SIG-M5 treated with dmso at 0.1 percent for 504 hours (cell line): Measurements from ENCODE around the gene TMEM183A.
A peak's percentile ranks its signal among the peaks of the same experiment; 100 is the strongest.

Experiments used
- DNase-seq: peaks from one replicate; lab custom pipeline; 2025; ENCODE audit not compliant: unreplicated experiment; lab: John Stamatoyannopoulos, UW

TMEM183A gene

DNA sequence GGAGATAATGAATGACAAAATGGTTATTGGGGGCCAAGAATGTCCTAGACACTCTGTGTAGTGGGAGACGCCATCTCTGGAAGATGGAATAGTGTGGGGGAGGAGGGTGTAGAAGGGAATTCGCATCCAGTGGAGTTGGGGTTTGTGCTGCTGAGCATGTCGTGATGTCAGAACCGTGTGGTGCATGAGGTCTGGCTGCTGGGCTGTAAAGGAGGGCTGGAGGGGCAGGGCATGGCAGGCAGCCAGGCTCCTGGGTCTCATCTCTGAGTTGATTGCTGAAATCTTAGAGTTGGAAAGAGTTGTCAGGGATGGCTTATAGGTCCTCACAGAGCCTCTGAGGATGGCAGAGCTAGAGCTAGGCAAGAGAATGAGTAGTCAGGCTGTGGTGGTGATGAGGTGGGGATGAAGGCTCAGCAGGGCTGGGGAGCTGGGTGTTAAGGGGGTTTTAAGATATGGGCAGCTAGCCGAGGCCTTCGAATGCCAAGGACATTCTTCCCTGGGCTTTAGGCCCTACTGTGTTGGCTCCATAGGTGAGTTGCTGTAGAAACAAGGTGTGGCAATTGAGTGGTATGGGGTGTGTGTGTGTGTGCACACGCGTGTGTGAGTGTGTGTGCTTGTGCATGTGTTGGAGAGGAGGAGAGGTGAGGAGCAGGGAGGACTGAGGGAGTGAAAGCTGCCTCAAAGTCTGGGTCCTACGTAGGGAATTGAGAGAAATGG lies 21.1 kb downstream of the TMEM183A start:
- no peak for DNase-seq

- no peak for DNase-seq
These were observed 21.8 kb downstream of the TMEM183A start for GRCh38 chr1:203028784-203029553.

GRCh38 chr1:203031467-203031866 lies 24.3 kb downstream of the TMEM183A start:
- no peak for DNase-seq

DNA sequence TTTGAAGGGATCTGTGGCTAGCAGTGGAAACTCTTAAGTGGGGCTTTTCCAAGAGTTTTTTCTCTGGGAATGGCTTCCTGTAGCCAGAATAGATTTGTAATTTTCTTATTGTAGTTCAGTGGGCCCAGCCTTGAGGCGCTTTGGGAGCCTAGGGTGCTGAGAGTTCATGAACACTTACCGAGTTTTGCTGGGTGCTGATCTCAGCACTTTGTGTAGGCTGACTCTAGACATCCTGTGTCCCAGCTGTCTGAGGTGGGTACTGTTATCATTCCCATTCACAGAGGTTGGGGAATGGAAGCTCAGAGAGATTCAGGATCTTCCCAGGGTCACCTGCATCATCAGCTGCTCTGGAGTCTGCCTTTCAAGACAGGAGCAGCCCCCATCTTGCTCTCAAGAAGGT lies 26.1 kb downstream of the TMEM183A start:
- DNase-seq, result no peak

GRCh38 chr1:203033917-203034316 lies 26.7 kb downstream of the TMEM183A start:
- no peak for DNase-seq

DNA sequence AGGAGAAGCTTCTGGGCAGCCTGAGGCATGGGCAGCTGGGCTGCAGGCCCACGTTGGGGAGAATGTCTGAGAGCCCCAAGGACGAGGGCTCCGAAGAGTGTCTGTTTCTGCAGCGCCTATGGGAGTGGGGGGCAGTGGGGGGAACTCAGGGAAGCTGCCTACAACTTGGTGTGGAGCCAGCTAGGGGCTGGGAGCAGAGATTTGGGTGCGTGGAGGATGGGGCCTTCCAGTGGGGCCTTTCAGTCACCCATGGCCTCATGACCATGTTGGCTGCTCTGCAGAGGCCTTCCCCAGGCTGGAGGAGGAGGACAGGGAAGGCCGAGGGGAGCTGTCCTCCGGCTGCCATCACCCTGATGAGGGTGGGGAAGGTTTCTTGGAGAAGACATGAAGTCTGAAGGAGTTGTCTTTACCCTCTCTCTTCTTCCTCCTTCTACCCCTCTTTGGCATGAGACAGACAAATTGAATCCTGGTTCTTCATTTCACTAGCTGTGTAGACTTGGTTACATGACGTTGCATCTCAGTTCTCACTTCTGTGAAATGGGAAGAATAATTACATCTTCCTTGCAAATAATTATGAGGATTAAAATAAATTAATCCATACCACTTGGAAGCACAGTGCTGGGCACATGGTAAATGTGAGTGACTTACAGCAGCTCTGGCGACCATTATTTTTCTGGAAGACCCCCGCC lies 27.4 kb downstream of the TMEM183A start:
- no peak for DNase-seq

GRCh38 chr1:203035111-203036000 lies 28.2 kb downstream of the TMEM183A start:
- no peak for DNase-seq

GRCh38 chr1:203036135-203036534 lies 29.0 kb downstream of the TMEM183A start:
- no peak for DNase-seq

DNA sequence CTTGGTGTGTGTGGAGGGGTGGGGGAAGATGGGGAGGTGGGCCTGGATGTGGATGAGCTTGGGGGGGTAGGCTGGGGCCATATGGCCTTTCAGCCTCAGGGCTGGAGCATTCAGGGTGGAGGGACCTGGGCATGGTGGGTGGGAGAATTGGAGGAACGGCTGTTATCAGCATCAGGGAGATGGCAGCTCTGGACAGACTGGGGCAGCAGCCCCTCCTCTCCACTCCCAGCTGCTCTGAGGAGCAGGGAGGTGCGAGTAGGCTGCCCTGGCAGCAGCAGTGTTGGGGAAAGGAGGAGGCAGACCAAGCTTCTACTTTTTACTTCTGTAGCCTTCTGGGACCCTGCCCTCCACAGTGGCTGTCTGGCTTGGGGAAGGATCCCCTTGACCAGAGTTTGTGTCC lies 29.4 kb downstream of the TMEM183A start:
- DNase-seq, result no peak

DNA sequence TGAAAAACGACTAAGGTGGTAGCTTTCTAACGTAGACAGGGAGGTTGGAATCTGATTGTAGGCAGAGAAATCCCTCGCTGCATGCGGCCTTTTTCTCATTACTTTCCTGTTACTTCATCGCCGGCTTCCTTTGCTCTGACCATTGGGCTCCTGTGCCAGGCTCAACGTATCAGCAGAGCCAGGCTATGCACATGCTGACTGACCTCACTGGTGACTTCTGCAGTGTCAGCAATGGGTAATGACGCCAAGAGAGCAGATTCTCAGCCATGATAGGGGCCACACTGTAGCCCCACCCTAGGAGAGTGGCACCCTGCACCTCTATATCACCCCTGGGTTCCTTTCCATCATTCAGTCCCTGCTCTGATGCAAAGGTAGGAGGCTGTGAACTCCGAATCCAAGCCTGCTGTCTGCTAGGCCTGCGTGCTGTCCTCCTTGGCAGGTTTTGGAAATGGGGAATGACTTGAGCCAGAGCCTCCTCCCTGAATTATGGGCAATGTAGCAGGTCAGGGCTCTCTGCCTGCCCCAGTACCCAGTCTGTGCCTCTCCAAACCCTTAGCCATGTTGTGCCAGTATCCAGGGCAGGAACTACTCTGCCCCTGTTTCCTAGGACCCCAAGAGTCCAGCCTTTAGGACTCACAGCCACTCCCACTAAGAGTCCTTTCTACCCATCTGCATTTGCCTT lies 30.5 kb downstream of the TMEM183A start:
- DNase-seq, result no peak

- peak; percentile 35 for DNase-seq
These were observed 31.1 kb downstream of the TMEM183A start for GRCh38 chr1:203038217-203038741.

DNA sequence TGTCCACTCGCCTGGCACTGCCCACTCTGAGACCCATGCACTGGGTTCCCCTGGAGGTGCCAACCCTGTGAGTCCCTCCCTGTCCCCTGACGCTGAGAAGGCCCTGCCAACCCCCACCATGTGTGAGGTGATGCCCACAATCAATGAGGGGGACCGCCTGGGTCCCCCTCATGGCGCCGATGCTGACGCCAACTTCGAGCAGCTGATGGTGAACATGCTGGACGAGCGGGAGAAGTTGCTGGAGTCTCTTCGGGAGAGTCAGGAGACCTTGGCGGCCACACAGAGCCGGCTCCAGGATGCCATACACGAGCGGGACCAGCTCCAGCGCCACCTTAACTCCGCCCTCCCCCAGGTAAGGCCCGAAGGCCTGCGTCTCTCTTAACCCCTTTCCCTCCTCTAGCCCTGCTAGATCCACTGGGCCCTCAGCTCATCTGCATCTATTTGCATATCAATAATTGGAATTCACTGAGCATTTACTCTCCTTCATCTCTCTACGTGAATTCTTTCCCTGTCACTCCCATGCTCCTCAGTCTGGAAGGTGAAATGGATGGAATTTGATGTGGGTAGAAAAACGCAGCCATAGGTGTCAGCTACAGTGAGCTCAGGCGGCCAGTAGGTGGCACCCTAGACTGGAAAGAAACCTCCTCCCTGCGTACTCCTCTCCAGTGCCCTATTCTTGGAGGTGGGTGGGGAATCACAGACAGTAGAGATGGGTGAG lies 31.9 kb downstream of the TMEM183A start:
- DNase-seq, result peak; percentile 87

DNA sequence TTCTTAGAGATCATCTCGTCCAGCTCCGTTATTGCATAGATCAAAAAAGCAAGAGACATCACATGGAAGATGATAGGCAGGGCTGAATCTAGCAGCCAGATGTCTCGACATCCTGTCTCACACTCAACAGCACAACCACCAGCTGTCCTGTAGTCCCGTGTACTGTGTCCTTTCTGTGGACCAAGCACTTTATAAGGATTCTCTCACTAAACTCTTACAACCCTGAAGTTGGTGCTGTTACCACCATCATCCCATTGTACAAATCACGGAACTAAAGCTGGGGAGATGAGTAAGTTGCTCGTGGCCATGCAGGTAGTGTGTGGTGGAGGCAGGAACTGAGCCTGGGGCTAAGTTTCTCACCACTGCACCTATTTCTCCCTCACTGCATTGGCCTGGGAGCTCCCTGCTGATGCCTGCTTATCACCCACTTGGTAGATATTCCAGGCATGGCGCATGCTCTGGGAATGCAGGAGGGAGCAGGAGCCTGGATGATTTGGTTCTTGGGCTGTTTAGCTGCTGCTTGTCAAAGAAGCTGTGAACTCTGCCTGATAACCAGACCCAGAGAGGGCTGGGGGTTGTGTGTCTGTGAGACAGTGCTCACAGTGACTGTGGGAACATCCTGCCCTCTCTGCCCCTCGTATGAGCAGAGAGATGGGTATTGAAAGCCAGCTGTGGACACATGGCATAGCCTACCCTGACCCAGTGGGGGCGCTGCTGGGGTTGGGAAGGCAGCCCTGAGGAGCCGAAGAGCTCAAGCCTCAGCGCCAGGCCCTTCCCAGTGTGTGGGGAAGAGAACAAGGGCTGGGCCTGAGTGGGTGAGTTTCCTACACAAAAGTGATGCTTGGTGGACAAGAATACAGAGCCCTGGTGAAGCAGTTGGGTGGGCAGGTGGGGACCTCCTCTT lies 32.7 kb downstream of the TMEM183A start:
- peak; percentile 22 for DNase-seq

- DNase-seq, result no peak
These were observed 33.5 kb downstream of the TMEM183A start for GRCh38 chr1:203040513-203041275.

- no peak for DNase-seq
These were observed 34.3 kb downstream of the TMEM183A start for GRCh38 chr1:203041351-203041932.

- no peak for DNase-seq
These were observed 36.8 kb downstream of the TMEM183A start for GRCh38 chr1:203043830-203044545.
